Keratinocyte (primary cell): ENCODE results near the gene GOLGA6B. TPM values are rescaled to one million over a fixed set of nuclear protein-coding genes. Genes with fewer than 3 reads are reported as not detected.
"Not testable (repeated sequence)": the region's sequence is repeated elsewhere in the genome, so short reads cannot be mapped to it uniquely, and the experiment has no call there.

ENCODE experiments used
- DNase-seq: peaks from one replicate; pipeline ENCODE4 v3.0.0-alpha.2; 2011; ENCODE audit warnings: low read depth, missing footprints, low spot score
- FAIRE-seq: peaks from 2 replicates; lab custom pipeline; 2011; peaks lifted over from hg19 to GRCh38; lab: Jason Lieb, UNC
- H2AFZ ChIP-seq: 2 replicates; pipeline ENCODE4 v1.6.0; 2012; ENCODE audit warnings: low read length, control low read depth, inconsistent platforms; ENCODE audit not compliant: control insufficient read depth
- H3K27ac ChIP-seq: 2 replicates; pipeline ENCODE4 v1.5.1; 2011; ENCODE audit warnings: low read length; ENCODE audit not compliant: control insufficient read depth, insufficient read depth
- H3K27me3 ChIP-seq: 3 replicates; pipeline ENCODE4 v1.6.0; 2011; ENCODE audit warnings: low read length; ENCODE audit not compliant: control insufficient read depth, insufficient read depth; ENCODE audit errors: extremely low read depth
- H3K36me3 ChIP-seq, 2 experiments: 2 replicates in 1 of 2; 3 replicates in 1 of 2; pipeline ENCODE4 v1.5.1; 2011; ENCODE audit warnings: low read length in 2 of 2, mild to moderate bottlenecking in 1 of 2; ENCODE audit not compliant: control insufficient read depth in 2 of 2, insufficient read depth in 2 of 2; ENCODE audit errors: extremely low read depth in 1 of 2
- H3K4me1 ChIP-seq: 3 replicates; pipeline ENCODE4 v1.5.1; 2011; ENCODE audit warnings: low read length; ENCODE audit not compliant: control insufficient read depth, insufficient read depth; ENCODE audit errors: extremely low read depth
- H3K4me2 ChIP-seq: 3 replicates; pipeline ENCODE4 v1.6.0; 2011; ENCODE audit warnings: low read depth, low read length; ENCODE audit not compliant: control insufficient read depth, insufficient read depth; ENCODE audit errors: extremely low read depth
- H3K4me3 ChIP-seq, 3 experiments: fragments of 200-600 bp in 1 of 3; sonication (generic) in 1 of 3; 2 replicates in 2 of 3; 3 replicates in 1 of 3; pipeline ENCODE4 v1.5.1; 2011 to 2016; ENCODE audit warnings: low read length in 3 of 3, mild to moderate bottlenecking in 3 of 3, control low read depth in 2 of 3, inconsistent platforms in 1 of 3, low read depth in 1 of 3, mixed read lengths in 1 of 3, mixed run types in 1 of 3, moderate library complexity in 1 of 3; ENCODE audit not compliant: control insufficient read depth in 2 of 3, insufficient read depth in 2 of 3; ENCODE audit errors: extremely low read depth in 1 of 3
- H3K79me2 ChIP-seq: 2 replicates; pipeline ENCODE4 v1.6.0; 2012; ENCODE audit warnings: low read length; ENCODE audit not compliant: control insufficient read depth, insufficient read depth
- H3K9ac ChIP-seq: 3 replicates; pipeline ENCODE4 v1.6.0; 2011; ENCODE audit warnings: low read length; ENCODE audit not compliant: control insufficient read depth, insufficient read depth; ENCODE audit errors: extremely low read depth
- H3K9me1 ChIP-seq: 3 replicates; pipeline ENCODE4 v1.6.0; 2011; ENCODE audit warnings: low read length; ENCODE audit not compliant: control insufficient read depth, insufficient read depth; ENCODE audit errors: extremely low read depth
- H3K9me3 ChIP-seq: 2 replicates; pipeline ENCODE4 v1.5.1; 2012; ENCODE audit warnings: low read depth, low read length; ENCODE audit not compliant: control insufficient read depth
- H4K20me1 ChIP-seq: 3 replicates; pipeline ENCODE4 v1.6.0; 2011; ENCODE audit warnings: low read length; ENCODE audit not compliant: control insufficient read depth, insufficient read depth; ENCODE audit errors: extremely low read depth
- CTCF ChIP-seq, 3 experiments: IDR thresholded peaks in 1 of 3; conservative IDR thresholded peaks in 1 of 3; optimal IDR thresholded peaks in 1 of 3; 2 replicates in 2 of 3; 3 replicates in 1 of 3; pipeline versions ENCODE3 to v1.5.1; 2011; ENCODE audit warnings: low read length in 3 of 3, mild to moderate bottlenecking in 3 of 3, moderate library complexity in 2 of 3, control low read depth in 1 of 3, inconsistent platforms in 1 of 3; ENCODE audit not compliant: insufficient read depth in 2 of 3; ENCODE audit errors: extremely low read depth in 1 of 3
- EZH2 ChIP-seq: IDR thresholded peaks from one replicate; pipeline ENCODE4 v1.6.1; 2012; ENCODE audit warnings: inconsistent platforms, mild to moderate bottlenecking, low read length, moderate library complexity
- dilution Hi-C: fragments of 300-500 bp; cut with MboI; formaldehyde crosslinking; loops from one replicate; pipeline ENCODE4 v1.7.0; 2020; ENCODE audit warnings: low sequenced_read_pairs; ENCODE audit not compliant: extremely low pct_ligation_motif_present
- polyA plus RNA-seq, 5 experiments: library from polyadenylated mRNA; depleted of rRNA in 3 of 5; stranded (reverse) in 3 of 5; stranded (forward) in 1 of 5; unstranded in 1 of 5; fragments of >200 nt; gene quantifications; 1 replicate in 1 of 5; 2 replicates in 3 of 5; 3 replicates in 1 of 5; pipeline versions ENCODE4 v1.2.1 to v1.2.3, GENCODE V29; 2011 to 2012; ENCODE audit warnings: missing spikeins in 2 of 5, low read depth in 1 of 5, low replicate concordance in 1 of 5

The GOLGA6B gene
- polyA plus RNA-seq, 1 donor (not counting 4 experiments of a cell fraction or from before 2014, with no cell fraction given) = not detected

GRCh38 chr15:72700076-72700475 is 45.6 kb downstream of the GOLGA6B start:
- Histone ChIP-seq H3K9ac (no peak overlapping the region), H3K79me2 (no peaks in the 10 kb centered on the region), H4K20me1 (no peaks in the 10 kb centered on the region), H3K27me3 (no peaks in the 10 kb centered on the region), H3K4me3 (peak overlapping the region in 1 of 3 experiments; percentile 18), H3K9me3 (no peaks in the 10 kb centered on the region), H3K27ac (no peak overlapping the region), H3K4me2 (peak overlapping the region; percentile 72), H2AFZ (peak overlapping the region; percentile 47), H3K4me1 (peaks cover 9% of the 10 kb centered on the region), H3K36me3 (no peaks in the 10 kb centered on the region), H3K9me1 (no peaks in the 10 kb centered on the region)
- FAIRE-seq (no peak), DNase-seq (no peak)
- dilution Hi-C loops = no loop called here
- TF ChIP-seq CTCF (optimal IDR thresholded peaks at IDR 0.05 in 1 of 3, IDR thresholded peaks at IDR 0.05 in 1 of 3, conservative IDR thresholded peaks at IDR 0.05 in 1 of 3; ENCODE audit: extremely low read depth in 1 of 3, insufficient read depth in 2 of 3, low read length in 3 of 3) = no peak

GRCh38 chr15:72706266-72706665 is 51.8 kb downstream of the GOLGA6B start:
- Histone ChIP-seq H3K36me3 (no peaks in the 10 kb centered on the region), H3K4me1 (no peaks in the 10 kb centered on the region), H4K20me1 (no peaks in the 10 kb centered on the region), H3K4me3 (no peak overlapping the region), H2AFZ (no peak overlapping the region), H3K9me1 (no peaks in the 10 kb centered on the region), H3K27ac (no peak overlapping the region), H3K9me3 (no peaks in the 10 kb centered on the region), H3K4me2 (no peak overlapping the region), H3K27me3 (no peaks in the 10 kb centered on the region), H3K79me2 (no peaks in the 10 kb centered on the region), H3K9ac (no peak overlapping the region)
- no peak for DNase-seq
- no peak for FAIRE-seq
- TF ChIP-seq CTCF (optimal IDR thresholded peaks at IDR 0.05 in 1 of 3, IDR thresholded peaks at IDR 0.05 in 1 of 3, conservative IDR thresholded peaks at IDR 0.05 in 1 of 3; ENCODE audit: extremely low read depth in 1 of 3, insufficient read depth in 2 of 3, low read length in 3 of 3) = no peak
- TF ChIP-seq EZH2 = no peak
- dilution Hi-C loops = no loop called here

DNA sequence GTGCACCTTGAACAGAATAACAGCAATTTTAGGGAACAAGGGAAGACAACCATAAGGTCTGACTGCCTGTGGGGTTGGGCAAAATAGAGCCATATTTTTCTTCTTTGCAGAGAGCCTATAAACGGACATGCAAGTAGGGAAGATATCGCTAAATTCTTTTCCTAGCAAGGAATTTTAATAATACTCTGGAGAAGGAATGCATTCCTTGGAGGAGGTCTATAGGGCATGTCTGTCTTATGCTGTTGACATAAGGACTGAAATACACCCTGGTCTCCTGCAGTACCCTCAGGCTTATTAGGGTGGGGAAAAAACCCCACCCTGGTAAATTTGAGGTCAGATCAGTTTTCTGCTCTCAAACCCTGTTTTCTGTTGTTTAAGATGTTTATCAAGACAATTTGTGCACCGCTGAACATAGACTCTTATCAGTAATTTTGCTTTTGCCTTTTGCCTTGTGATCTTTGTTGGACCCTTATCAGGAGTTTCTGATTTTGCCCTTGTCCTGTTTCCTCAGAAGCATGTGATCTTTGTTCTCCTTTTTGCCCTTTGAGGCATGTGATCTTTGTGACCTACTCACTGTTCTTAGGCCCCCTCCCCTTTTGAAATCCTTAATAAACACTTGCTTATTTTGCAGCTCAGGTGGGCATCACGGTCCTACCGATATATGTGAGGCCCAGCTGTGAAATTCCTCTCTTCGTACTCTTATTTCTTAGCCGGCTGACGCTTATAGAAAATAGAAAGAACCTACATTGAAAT is 54.2 kb downstream of the GOLGA6B start:
- H3K9me1 ChIP-seq, FAIRE-seq, H3K4me2 ChIP-seq, H3K36me3 ChIP-seq, H3K9me3 ChIP-seq, H3K27ac ChIP-seq, H3K4me3 ChIP-seq, H2AFZ ChIP-seq, H3K4me1 ChIP-seq, H3K79me2 ChIP-seq, dilution Hi-C loops, DNase-seq, H3K9ac ChIP-seq, H4K20me1 ChIP-seq, H3K27me3 ChIP-seq: not testable (repeated sequence)
